Activated gamma-delta T cell treated with anti-CD3 and anti-CD28 coated beads, Interleukin-2, amount 50 U/mL, for 16 hours (primary cell): ENCODE measurements around the gene MYH2.

Experiments
- DNase-seq: peaks from one replicate; pipeline ENCODE4 v3.0.0-alpha.2; 2020; ENCODE audit warnings: low read depth

The MYH2 gene

DNA sequence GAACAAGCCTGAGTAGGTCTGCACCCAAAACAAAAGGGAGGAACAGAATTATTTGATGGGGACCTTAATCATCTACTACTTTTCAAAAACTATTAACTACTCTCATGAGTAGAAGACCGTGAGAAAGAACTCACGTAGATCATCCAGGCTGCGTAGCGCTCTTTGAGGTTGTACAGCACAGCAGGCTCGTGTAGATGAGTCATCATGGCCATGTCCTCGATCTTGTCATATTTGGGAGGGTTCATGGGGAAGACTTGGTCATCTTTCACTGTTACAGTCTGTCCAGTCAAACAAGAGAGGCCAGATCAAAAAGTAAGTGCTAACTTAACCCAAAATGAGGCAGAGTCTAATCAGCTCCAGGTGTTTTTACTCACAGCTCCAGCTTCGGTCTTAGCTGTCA is 33.4 kb downstream of the MYH2 start:
- no peak for DNase-seq

- DNase-seq = no peak
Measured at GRCh38 chr17:10513299-10514067, 36.0 kb downstream of the MYH2 start.

- no peak for DNase-seq
Measured at GRCh38 chr17:10512856-10513255, 36.6 kb downstream of the MYH2 start.

DNA sequence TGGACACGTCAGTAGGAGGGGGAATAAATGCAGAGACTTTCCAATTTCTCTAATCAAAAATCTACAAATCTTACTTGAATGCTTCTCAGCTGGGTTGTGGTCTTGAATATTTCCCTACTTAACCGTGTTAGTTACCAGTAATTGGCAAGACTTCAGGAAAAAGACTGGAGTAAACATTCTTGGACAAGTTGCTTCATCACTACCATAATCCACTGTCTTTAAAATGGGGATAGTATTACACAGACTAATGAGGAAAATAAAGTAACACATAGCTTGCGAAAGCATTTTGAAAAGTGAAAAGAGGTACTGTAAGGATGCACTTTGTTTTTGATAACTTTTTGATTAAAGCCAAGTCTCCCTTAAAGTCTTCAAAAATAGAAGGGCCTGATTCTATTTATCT is 49.5 kb downstream of the MYH2 start:
- no peak for DNase-seq

- DNase-seq = no peak
Measured at GRCh38 chr17:10492004-10492403, 57.5 kb downstream of the MYH2 start.

DNA sequence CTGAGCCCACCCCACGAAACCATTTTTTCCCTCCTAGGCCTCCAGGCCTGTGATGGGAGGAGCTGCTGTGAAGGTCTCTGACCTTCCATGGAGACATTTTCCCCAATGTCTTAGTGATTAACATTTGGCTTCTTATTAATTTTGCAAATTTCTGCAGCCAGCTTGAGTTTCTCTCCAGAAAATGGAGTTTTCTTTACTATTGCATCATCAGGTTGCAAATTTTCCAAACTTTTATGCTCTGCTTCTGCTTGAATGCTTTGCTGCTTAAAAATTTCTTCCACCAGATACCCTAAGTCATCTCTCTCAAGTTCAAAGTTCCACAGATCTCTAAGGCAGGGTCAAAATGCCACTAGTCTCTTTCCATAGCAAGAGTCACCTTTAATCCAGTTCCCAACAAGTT is 67.2 kb downstream of the MYH2 start:
- no peak for DNase-seq

DNA sequence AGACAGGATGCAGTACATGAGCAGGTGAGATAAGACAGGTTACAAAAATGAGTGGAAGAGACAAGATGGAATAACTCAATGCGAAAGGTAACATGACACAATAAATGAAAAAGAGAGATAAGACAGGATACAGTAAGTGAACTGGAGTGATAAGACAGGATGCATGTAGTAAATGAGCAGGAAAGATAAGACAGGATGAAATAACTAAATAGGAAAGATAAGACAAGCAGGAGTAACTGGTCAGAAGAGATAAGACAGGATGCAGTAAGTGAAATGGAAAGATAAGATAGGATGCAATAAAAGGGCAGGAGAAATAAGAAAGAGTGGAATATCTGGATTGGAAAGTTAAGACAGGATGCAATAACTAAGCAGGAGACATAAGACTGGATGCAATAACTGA is 71.8 kb downstream of the MYH2 start:
- no peak for DNase-seq

GRCh38 chr17:10474536-10474935 is 74.9 kb downstream of the MYH2 start:
- DNase-seq = no peak

DNA sequence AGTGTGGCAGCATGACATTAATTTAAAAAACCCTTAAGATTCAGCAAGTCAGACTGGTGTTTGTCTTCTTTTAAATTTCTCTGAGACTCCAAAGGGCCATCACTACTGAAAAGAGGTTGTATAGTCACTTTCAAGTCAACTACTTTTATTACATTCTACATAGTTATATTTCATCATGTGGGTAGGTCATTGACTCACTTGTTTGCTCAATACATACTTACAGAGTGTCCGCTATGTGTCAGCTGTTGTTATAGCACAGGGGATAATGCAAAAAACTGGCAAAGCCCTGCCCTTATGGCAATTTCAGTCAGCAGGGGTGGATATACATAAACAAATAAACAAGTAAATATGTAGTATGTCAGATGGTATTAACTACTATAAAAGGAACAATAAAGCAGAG is 77.6 kb downstream of the MYH2 start:
- DNase-seq = no peak
